ENCODE results near the gene L3HYPDH. TPM values are rescaled to one million over a fixed set of nuclear protein-coding genes. Genes with fewer than 3 reads are reported as not detected.

Gene L3HYPDH
- total RNA-seq, 1 experiment from 2014 or later, result 25.1 TPM

DNA sequence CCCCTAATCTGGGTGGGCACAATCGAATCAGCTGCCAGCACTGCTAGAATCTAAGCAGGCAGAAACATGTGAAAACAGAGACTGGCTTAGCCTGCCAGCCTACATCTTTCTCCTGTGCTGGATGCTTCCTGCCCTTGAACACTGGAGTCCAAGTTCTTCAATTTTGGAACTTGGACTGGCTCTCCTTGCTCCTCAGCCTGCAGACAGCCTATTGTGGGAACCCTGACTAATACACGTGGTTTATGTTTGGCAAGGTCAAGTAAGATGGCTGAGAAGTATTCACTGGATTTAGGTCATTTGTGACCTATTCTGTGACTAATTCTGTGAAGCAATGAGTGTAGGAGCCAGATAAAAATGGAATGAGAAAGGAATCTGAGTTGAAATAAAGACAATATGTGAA, 30.1 kb downstream of the L3HYPDH start:
- Histone ChIP-seq H3K9me3 (ENCODE audit: control insufficient read depth, insufficient read depth, low read depth, low read length) (no peaks in the 10 kb centered on the region), H3K4me1 (ENCODE audit: control insufficient read depth, insufficient read depth, low read length) (no peaks in the 10 kb centered on the region), H3K27ac (ENCODE audit: low read length) (no peak overlapping the region), H3K36me3 (ENCODE audit: control insufficient read depth, insufficient read depth, low read length) (no peaks in the 10 kb centered on the region; the same call in 1 of the 2 replicates), H3K4me3 (ENCODE audit: low read depth in 2 of 2, low read length in 2 of 2) (no peak overlapping the region), H3K27me3 (ENCODE audit: control insufficient read depth, insufficient read depth, low read length) (no peaks in the 10 kb centered on the region)
- ATAC-seq (no peak), DNase-seq (ENCODE audit: low read depth, low spot score) (no peak)
- ChIA-PET POLR2A (no interaction called here), CTCF (no interaction called here)
- no TSS peak for BruUV-seq (replicated peaks)
- TF ChIP-seq POLR2AphosphoS5 (IDR thresholded peaks at IDR 0.05; ENCODE audit: low read depth, low read length), result no peak
- TF ChIP-seq, protein P1, sequence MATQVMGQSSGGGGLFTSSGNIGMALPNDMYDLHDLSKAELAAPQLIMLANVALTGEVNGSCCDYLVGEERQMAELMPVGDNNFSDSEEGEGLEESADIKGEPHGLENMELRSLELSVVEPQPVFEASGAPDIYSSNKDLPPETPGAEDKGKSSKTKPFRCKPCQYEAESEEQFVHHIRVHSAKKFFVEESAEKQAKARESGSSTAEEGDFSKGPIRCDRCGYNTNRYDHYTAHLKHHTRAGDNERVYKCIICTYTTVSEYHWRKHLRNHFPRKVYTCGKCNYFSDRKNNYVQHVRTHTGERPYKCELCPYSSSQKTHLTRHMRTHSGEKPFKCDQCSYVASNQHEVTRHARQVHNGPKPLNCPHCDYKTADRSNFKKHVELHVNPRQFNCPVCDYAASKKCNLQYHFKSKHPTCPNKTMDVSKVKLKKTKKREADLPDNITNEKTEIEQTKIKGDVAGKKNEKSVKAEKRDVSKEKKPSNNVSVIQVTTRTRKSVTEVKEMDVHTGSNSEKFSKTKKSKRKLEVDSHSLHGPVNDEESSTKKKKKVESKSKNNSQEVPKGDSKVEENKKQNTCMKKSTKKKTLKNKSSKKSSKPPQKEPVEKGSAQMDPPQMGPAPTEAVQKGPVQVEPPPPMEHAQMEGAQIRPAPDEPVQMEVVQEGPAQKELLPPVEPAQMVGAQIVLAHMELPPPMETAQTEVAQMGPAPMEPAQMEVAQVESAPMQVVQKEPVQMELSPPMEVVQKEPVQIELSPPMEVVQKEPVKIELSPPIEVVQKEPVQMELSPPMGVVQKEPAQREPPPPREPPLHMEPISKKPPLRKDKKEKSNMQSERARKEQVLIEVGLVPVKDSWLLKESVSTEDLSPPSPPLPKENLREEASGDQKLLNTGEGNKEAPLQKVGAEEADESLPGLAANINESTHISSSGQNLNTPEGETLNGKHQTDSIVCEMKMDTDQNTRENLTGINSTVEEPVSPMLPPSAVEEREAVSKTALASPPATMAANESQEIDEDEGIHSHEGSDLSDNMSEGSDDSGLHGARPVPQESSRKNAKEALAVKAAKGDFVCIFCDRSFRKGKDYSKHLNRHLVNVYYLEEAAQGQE (IDR thresholded peaks at IDR 0.05; ENCODE audit: insufficient read depth in 1 of 2, low read depth in 2 of 2, low read length in 1 of 2), result no peak
- no peak for TF ChIP-seq TCF7L2 (IDR thresholded peaks at IDR 0.05; ENCODE audit: low read depth, low read length)
- TF ChIP-seq, protein P2, sequence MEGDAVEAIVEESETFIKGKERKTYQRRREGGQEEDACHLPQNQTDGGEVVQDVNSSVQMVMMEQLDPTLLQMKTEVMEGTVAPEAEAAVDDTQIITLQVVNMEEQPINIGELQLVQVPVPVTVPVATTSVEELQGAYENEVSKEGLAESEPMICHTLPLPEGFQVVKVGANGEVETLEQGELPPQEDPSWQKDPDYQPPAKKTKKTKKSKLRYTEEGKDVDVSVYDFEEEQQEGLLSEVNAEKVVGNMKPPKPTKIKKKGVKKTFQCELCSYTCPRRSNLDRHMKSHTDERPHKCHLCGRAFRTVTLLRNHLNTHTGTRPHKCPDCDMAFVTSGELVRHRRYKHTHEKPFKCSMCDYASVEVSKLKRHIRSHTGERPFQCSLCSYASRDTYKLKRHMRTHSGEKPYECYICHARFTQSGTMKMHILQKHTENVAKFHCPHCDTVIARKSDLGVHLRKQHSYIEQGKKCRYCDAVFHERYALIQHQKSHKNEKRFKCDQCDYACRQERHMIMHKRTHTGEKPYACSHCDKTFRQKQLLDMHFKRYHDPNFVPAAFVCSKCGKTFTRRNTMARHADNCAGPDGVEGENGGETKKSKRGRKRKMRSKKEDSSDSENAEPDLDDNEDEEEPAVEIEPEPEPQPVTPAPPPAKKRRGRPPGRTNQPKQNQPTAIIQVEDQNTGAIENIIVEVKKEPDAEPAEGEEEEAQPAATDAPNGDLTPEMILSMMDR (IDR thresholded peaks at IDR 0.05), result no peak
- no peak for TF ChIP-seq SIN3A (IDR thresholded peaks at IDR 0.05; ENCODE audit: borderline replicate concordance, insufficient read depth, low read depth, low read length)
- intact Hi-C loops (cut with micrococcal nuclease; ENCODE audit: unreplicated experiment), result no loop called here
- in situ Hi-C loops (cut with HindIII; ENCODE audit: low pct_unique_long_range_greater_than_20kb, low sequenced_read_pairs), result no loop called here

DNA sequence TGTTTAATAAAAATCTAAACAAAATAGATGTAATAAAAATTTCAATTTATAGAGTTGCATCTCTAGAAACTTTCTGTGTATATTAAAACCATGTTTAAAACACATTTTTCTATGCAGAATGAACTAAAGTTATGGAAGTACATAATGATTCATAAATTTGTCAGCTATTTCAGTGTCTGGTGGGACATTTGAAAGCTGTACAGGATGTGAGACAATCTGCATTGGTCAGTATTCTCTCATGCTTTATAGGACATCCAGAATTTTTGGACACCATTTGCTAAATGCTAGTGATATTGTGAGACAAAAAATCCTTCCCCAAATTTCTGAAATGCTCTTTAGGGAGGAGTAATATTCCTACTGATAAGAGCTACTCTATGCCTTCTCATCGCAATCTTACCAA, 32.4 kb downstream of the L3HYPDH start:
- in situ Hi-C loops (cut with HindIII; ENCODE audit: low pct_unique_long_range_greater_than_20kb, low sequenced_read_pairs) (no loop called here), intact Hi-C loops (cut with micrococcal nuclease; ENCODE audit: unreplicated experiment) (no loop called here)
- H3K27ac ChIP-seq (ENCODE audit: low read length), result no peak overlapping the region
- ATAC-seq, result no peak
- DNase-seq (ENCODE audit: low read depth, low spot score), result no peak
- CTCF ChIA-PET, result no interaction called here
- no peaks in the 10 kb centered on the region for H3K9me3 ChIP-seq (ENCODE audit: control insufficient read depth, insufficient read depth, low read depth, low read length)
- TF ChIP-seq, protein P2 (IDR thresholded peaks at IDR 0.05), result no peak
- no peak for TF ChIP-seq TCF7L2 (IDR thresholded peaks at IDR 0.05; ENCODE audit: low read depth, low read length)
- TF ChIP-seq, protein P1 (IDR thresholded peaks at IDR 0.05; ENCODE audit: insufficient read depth in 1 of 2, low read depth in 2 of 2, low read length in 1 of 2), result no peak
- TF ChIP-seq SIN3A (IDR thresholded peaks at IDR 0.05; ENCODE audit: borderline replicate concordance, insufficient read depth, low read depth, low read length), result no peak
- TF ChIP-seq POLR2AphosphoS5 (IDR thresholded peaks at IDR 0.05; ENCODE audit: low read depth, low read length), result no peak
- no TSS peak for BruUV-seq (replicated peaks)
- no peaks in the 10 kb centered on the region for H3K4me1 ChIP-seq (ENCODE audit: control insufficient read depth, insufficient read depth, low read length)
- no peak overlapping the region for H3K4me3 ChIP-seq (ENCODE audit: low read depth in 2 of 2, low read length in 2 of 2)
- no peaks in the 10 kb centered on the region for H3K36me3 ChIP-seq (ENCODE audit: control insufficient read depth, insufficient read depth, low read length)
- no peaks in the 10 kb centered on the region for H3K27me3 ChIP-seq (ENCODE audit: control insufficient read depth, insufficient read depth, low read length)
- POLR2A ChIA-PET, result interaction anchor here (0.6 kb wide), 1 partner anchor 224 kb away, joined by 3 read pairs; no protein-coding TSS in a partner anchor

Data from Panc1 (cell line).